HEK293 (cell line): Measurements from ENCODE around the gene GDPD5.

Experiments used
- RBAK ChIP-seq: fragments of 450-650 bp; formaldehyde crosslinking; IDR thresholded peaks from 2 replicates; pipeline ENCODE4 v1.5.1; 2016; ENCODE audit warnings: missing biosample characterization, missing genetic modification characterization
- ZBTB20 ChIP-seq: fragments of 450-650 bp; formaldehyde crosslinking; IDR thresholded peaks from 2 replicates; pipeline ENCODE4 v1.5.1; 2016; ENCODE audit warnings: missing biosample characterization, missing genetic modification characterization
- ZNF544 ChIP-seq: fragments of 450-650 bp; formaldehyde crosslinking; IDR thresholded peaks from 2 replicates; pipeline ENCODE4 v1.5.0; 2017; ENCODE audit warnings: missing biosample characterization, missing genetic modification characterization
- ZNF776 ChIP-seq: fragments of 450-650 bp; formaldehyde crosslinking; IDR thresholded peaks from 2 replicates; pipeline ENCODE4 v1.5.0; 2017; ENCODE audit warnings: missing biosample characterization, missing genetic modification characterization, borderline replicate concordance
- ZSCAN16 ChIP-seq: fragments of 450-650 bp; formaldehyde crosslinking; IDR thresholded peaks from 2 replicates; pipeline ENCODE4 v1.5.1; 2016; ENCODE audit warnings: missing biosample characterization, missing genetic modification characterization
- TF ChIP-seq, protein P1 (sequence below): fragments of 450-650 bp; formaldehyde crosslinking; IDR thresholded peaks from 2 replicates; pipeline ENCODE4 v1.5.1; 2016; ENCODE audit warnings: missing biosample characterization, missing genetic modification characterization
- TF ChIP-seq, protein P2 (sequence below): fragments of 450-650 bp; formaldehyde crosslinking; IDR thresholded peaks from 2 replicates; pipeline ENCODE4 v1.5.1; 2016; ENCODE audit warnings: missing biosample characterization, missing genetic modification characterization

DNA sequence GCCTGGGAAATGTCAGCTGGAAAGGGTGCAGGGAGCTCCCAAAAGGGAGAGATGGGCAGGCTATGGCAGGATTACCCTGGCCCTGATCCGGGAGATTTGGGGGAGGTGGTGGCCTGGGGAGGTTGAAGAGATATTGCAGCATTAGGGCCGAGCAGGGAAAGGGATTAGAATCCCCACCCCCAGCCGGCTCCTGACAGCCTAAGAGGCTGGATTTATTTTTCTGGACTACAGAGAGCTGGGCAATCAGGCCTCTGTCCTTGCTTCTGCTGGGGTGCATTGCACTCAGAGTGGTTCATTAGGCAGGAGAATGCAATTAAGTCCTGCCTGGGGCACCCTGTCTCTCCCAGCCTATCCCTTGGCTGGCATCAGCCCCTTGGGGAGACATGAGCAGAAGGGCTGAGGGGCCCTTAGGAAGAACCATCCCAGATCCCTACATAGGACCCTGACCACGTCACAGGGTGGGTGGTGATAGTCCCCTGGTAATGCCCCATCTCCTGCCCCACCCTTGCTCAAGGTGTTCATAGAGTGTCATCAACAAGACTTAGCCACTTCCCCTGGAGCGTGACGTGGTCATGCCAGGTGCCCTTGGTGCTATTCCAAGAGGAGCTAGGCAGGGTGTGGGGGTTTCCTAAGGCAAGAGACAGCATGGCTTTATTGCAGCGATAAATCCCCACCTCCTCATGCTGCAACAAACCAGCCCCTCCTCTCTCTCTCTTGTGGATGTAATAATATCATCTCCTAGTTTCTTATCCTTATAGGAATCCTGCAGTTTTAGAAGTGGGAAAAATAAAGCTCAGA lies 54.4 kb downstream of the GDPD5 start:
- TF ChIP-seq ZNF776 (tag by site-specific recombination) (no peak), ZBTB20 (tag by site-specific recombination) (no peak), ZSCAN16 (tag by site-specific recombination) (no peak), RBAK (tag by site-specific recombination) (no peak), ZNF544 (tag by site-specific recombination) (no peak)
- TF ChIP-seq, protein P1, sequence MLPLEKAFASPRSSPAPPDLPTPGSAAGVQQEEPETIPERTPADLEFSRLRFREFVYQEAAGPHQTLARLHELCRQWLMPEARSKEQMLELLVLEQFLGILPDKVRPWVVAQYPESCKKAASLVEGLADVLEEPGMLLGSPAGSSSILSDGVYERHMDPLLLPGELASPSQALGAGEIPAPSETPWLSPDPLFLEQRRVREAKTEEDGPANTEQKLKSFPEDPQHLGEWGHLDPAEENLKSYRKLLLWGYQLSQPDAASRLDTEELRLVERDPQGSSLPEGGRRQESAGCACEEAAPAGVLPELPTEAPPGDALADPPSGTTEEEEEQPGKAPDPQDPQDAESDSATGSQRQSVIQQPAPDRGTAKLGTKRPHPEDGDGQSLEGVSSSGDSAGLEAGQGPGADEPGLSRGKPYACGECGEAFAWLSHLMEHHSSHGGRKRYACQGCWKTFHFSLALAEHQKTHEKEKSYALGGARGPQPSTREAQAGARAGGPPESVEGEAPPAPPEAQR (tag by site-specific recombination) = no peak
- TF ChIP-seq, protein P2, sequence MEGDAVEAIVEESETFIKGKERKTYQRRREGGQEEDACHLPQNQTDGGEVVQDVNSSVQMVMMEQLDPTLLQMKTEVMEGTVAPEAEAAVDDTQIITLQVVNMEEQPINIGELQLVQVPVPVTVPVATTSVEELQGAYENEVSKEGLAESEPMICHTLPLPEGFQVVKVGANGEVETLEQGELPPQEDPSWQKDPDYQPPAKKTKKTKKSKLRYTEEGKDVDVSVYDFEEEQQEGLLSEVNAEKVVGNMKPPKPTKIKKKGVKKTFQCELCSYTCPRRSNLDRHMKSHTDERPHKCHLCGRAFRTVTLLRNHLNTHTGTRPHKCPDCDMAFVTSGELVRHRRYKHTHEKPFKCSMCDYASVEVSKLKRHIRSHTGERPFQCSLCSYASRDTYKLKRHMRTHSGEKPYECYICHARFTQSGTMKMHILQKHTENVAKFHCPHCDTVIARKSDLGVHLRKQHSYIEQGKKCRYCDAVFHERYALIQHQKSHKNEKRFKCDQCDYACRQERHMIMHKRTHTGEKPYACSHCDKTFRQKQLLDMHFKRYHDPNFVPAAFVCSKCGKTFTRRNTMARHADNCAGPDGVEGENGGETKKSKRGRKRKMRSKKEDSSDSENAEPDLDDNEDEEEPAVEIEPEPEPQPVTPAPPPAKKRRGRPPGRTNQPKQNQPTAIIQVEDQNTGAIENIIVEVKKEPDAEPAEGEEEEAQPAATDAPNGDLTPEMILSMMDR (tag by site-specific recombination) = no peak
